ENCODE measurements around the gene KRT76.
"Not testable (repeated sequence)": the region's sequence is repeated elsewhere in the genome, so short reads cannot be mapped to it uniquely, and the experiment has no call there.

KRT76 gene

DNA sequence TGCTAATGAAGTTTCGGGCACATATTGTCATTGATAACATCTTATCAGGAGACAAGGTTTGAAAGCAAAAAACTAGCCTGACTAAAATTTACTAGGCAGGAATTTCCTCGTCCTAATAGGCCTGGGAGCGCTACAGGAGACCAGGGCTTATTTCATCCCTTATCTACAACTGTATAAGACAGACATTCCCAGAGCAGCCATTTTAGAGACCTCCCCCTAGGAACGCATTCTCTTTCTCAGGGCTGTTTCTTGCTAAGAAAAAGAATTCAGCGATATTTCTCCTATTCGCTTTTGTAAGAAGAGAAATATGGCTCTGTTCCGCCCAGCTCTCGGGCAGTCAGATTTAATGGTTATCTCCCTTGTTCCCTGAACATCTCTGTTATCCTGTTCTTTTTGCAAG lies 15.9 kb downstream of the KRT76 start:
- not testable (repeated sequence) for H3K27ac ChIP-seq (ENCODE audit: low read depth, low read length); H3K36me3 ChIP-seq (ENCODE audit: insufficient read depth, low read length); H3K4me3 ChIP-seq (ENCODE audit: low read depth in 1 of 2, low read length in 2 of 2); H3K4me1 ChIP-seq (ENCODE audit: insufficient read depth, low read length); H3K9me3 ChIP-seq (ENCODE audit: low read length); H3K9ac ChIP-seq (ENCODE audit: low read length); H3K27me3 ChIP-seq (ENCODE audit: control insufficient read depth in 1 of 2, insufficient read depth in 2 of 2, low read length in 2 of 2)

DNA sequence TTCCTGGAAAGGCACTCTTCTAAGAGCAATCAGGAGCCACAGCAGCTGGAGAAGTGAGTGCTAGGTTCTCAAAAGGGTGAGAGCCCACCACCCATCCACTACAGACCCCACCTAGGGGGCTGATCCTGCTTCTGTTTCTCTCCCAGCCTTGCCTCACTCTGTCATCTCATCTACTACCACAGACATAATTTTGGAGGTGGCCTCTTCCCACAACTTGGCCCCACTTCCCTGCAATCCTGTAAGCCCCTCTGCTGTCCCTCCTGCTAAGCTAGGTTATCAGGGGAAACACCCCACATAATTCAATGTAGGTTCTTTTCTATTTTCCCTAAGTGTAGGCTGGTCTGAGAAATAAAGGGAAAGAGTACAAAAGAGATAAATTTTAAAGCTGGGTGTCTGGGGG lies 16.5 kb downstream of the KRT76 start:
- Histone ChIP-seq H3K4me3 (ENCODE audit: low read depth in 1 of 2, low read length in 2 of 2) (no peak overlapping the region), H3K4me1 (ENCODE audit: insufficient read depth, low read length) (no peaks in the 10 kb centered on the region), H3K27ac (ENCODE audit: low read depth, low read length) (no peak overlapping the region), H3K9ac (ENCODE audit: low read length) (no peak overlapping the region), H3K27me3 (ENCODE audit: control insufficient read depth in 1 of 2, insufficient read depth in 2 of 2, low read length in 2 of 2) (no peaks in the 10 kb centered on the region), H3K9me3 (ENCODE audit: low read length) (peaks cover 5% of the 10 kb centered on the region), H3K36me3 (ENCODE audit: insufficient read depth, low read length) (no peaks in the 10 kb centered on the region)

DNA sequence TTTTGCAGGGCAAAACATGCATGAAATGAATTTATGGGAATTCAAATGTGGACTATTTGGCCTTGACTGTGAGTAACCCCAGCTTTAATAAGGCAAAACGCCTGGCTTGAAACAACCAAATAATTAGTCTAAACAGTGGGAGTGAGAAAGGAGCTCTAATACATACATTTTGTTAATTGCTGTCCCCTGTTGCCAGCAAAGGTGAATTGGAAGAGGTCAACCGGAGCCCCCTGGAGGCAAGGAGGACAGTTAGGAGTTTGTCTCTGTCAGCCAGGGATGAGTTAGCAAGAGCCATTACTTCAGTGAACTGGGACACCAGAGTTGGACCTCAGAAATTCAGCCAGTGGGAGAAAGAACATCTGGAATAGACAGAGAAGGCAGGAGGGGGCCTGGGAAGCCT lies 17.4 kb downstream of the KRT76 start:
- Histone ChIP-seq H3K4me3 (ENCODE audit: low read depth in 1 of 2, low read length in 2 of 2) (no peak overlapping the region), H3K27ac (ENCODE audit: low read depth, low read length) (no peak overlapping the region), H3K4me1 (ENCODE audit: insufficient read depth, low read length) (no peaks in the 10 kb centered on the region)

DNA sequence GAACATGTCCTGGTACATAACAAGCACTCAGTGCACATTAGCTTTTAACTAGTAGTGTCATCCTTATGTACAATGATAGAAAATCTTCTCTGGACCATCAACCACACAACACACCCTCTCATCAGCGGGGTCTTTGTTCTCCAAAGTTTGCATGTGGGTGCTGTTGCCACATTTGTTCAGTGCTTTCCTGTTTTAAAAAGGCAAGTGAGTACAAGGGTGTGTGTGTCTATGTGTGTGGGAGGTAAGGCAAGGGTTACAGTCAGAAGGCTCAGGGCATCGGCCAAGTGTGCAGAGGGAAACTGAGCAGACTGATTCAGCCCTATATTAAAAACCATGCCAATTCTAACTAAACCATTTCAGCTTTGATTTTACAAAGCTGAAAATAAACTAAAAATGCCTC lies 17.9 kb downstream of the KRT76 start:
- Histone ChIP-seq H3K9me3 (ENCODE audit: low read length) (peaks cover 5% of the 10 kb centered on the region), H3K27ac (ENCODE audit: low read depth, low read length) (no peak overlapping the region), H3K9ac (ENCODE audit: low read length) (no peak overlapping the region), H3K4me3 (ENCODE audit: low read depth in 1 of 2, low read length in 2 of 2) (no peak overlapping the region), H3K4me1 (ENCODE audit: insufficient read depth, low read length) (no peaks in the 10 kb centered on the region), H3K36me3 (ENCODE audit: insufficient read depth, low read length) (no peaks in the 10 kb centered on the region), H3K27me3 (ENCODE audit: control insufficient read depth in 1 of 2, insufficient read depth in 2 of 2, low read length in 2 of 2) (peaks cover 0 to 4% of the 10 kb centered on the region in 2 donors)

More for the DNA sequence above, 17.4 kb downstream of the KRT76 start:
- Histone ChIP-seq H3K27me3 (ENCODE audit: control insufficient read depth in 1 of 2, insufficient read depth in 2 of 2, low read length in 2 of 2) (peaks cover 0 to 3% of the 10 kb centered on the region in 2 donors), H3K9ac (ENCODE audit: low read length) (no peak overlapping the region), H3K9me3 (ENCODE audit: low read length) (peaks cover 5% of the 10 kb centered on the region), H3K36me3 (ENCODE audit: insufficient read depth, low read length) (no peaks in the 10 kb centered on the region)

DNA sequence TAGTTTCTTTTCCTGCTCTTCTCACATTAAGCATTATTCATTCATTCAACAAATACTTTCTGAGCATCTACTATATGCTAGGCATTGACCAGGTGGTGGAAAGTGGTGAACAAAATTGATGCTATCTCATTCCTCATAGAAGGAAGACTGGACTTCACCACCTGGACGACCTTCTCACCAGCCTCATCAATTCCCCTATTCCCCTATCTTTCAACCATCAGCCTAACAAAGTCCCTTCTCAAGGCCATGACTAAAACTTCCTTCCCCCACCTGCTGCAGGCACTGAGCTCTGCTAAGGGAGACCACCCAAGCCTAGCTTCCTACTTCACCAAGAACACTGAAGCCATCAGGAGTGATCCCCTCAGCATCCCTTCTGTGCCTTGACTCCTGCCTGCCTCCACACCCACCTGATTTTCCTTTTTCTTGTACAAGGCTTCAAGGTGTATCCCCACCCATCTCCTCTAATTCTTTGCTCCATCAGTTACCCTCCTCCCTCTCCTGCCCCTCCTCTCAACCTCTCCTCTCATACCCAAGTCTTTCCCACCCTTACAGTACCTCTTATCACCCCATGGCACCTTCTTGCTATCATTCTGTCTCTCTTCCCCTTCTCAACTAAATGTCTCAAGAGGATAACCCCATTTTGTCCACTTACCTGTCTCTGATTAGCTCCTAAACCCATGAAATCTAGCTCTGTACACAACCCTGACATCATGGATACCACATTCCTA lies 19.5 kb downstream of the KRT76 start:
- no peak overlapping the region for H3K27ac ChIP-seq (ENCODE audit: low read depth, low read length)
- H3K9ac ChIP-seq (ENCODE audit: low read length), result no peak overlapping the region
- peaks cover 0 to 4% of the 10 kb centered on the region in 2 donors for H3K27me3 ChIP-seq (ENCODE audit: control insufficient read depth in 1 of 2, insufficient read depth in 2 of 2, low read length in 2 of 2)
- peaks cover 5% of the 10 kb centered on the region for H3K9me3 ChIP-seq (ENCODE audit: low read length)
- H3K4me3 ChIP-seq (ENCODE audit: low read depth in 1 of 2, low read length in 2 of 2), result no peak overlapping the region
- no peaks in the 10 kb centered on the region for H3K4me1 ChIP-seq (ENCODE audit: insufficient read depth, low read length)
- no peaks in the 10 kb centered on the region for H3K36me3 ChIP-seq (ENCODE audit: insufficient read depth, low read length)

DNA sequence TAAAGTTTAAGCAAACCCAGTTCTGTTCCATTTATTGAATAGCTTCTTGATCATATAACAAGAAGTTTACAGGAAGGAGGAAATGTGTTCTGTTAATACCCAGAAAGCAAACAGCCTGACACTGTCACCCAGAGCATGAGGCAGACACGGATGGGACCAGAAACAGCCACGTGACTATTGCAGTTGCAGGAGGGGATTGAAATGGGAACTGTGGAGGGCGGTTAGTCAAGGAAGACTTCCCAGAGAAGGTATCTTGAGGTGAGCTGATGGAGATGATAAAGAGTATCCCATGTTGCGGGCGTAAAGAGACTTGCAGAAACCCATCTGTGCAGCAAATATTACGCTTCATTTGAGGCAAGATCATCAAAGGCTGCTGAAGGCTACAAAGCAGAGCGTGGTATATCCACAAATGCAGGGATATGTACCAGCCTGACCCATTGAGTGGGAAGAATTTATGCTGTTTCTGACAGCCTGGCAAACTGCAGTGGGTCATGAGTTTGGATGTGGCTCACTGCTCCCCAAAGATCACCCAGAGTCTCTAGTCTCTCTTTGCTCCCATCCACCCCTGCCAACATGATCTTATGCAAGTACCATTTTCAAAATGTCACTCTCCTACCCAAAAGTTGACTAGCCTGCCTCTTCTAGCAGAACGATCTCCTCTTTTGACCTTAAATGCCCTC lies 20.7 kb downstream of the KRT76 start:
- no peaks in the 10 kb centered on the region for H3K36me3 ChIP-seq (ENCODE audit: insufficient read depth, low read length)
- H3K4me3 ChIP-seq (ENCODE audit: low read depth in 1 of 2, low read length in 2 of 2), result no peak overlapping the region
- no peaks in the 10 kb centered on the region for H3K4me1 ChIP-seq (ENCODE audit: insufficient read depth, low read length)
- peaks cover 0 to 4% of the 10 kb centered on the region in 2 donors for H3K27me3 ChIP-seq (ENCODE audit: control insufficient read depth in 1 of 2, insufficient read depth in 2 of 2, low read length in 2 of 2)
- no peak overlapping the region for H3K27ac ChIP-seq (ENCODE audit: low read depth, low read length)
- H3K9me3 ChIP-seq (ENCODE audit: low read length), result peaks cover 5% of the 10 kb centered on the region
- H3K9ac ChIP-seq (ENCODE audit: low read length), result no peak overlapping the region

DNA sequence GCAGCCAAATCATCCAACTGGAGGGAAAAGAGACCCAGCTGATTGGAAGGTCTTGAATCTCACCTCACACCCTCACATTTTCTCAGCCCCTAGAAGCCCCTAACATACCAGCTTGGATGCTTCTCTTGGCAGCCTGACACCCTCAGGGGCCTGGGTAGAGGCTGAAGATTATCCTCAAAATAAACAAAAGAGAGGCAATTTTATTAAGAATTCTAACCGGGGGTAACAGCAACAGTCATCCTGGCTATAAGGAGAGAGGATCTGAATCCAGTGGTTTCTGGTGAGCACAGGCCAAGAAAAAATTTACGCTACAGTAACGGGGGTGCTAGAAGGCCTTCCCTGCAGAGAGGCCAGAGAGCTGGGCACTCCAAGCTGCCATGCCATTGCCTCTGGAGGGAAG lies 21.6 kb downstream of the KRT76 start:
- H3K9me3 ChIP-seq (ENCODE audit: low read length), result peaks cover 5% of the 10 kb centered on the region
- H3K27me3 ChIP-seq (ENCODE audit: control insufficient read depth in 1 of 2, insufficient read depth in 2 of 2, low read length in 2 of 2), result peaks cover 0 to 4% of the 10 kb centered on the region in 2 donors
- no peak overlapping the region for H3K27ac ChIP-seq (ENCODE audit: low read depth, low read length)
- H3K9ac ChIP-seq (ENCODE audit: low read length), result no peak overlapping the region
- H3K4me1 ChIP-seq (ENCODE audit: insufficient read depth, low read length), result no peaks in the 10 kb centered on the region
- no peak overlapping the region for H3K4me3 ChIP-seq (ENCODE audit: low read depth in 1 of 2, low read length in 2 of 2)
- no peaks in the 10 kb centered on the region for H3K36me3 ChIP-seq (ENCODE audit: insufficient read depth, low read length)

DNA sequence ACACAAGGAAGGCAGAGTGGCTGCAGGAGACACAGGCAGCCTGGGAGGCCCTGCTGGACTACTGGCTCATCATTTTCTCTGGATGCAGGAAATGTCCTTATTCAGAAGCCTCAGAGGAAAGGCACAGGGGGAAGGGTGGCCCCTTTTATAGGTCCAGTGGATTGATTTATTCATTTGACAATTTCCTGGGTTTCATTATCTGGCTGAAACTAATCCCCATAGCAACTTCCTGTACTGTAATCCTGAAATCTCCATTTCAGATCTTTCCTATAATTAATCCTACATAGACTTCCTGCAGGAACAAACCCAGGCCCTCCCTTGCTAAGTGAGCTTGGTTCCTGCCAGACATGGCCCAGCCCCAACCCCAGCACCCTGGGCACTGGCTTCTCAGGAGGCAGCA lies 23.0 kb downstream of the KRT76 start:
- Histone ChIP-seq H3K4me3 (ENCODE audit: low read depth in 1 of 2, low read length in 2 of 2) (no peak overlapping the region), H3K9ac (ENCODE audit: low read length) (no peak overlapping the region), H3K4me1 (ENCODE audit: insufficient read depth, low read length) (no peaks in the 10 kb centered on the region), H3K36me3 (ENCODE audit: insufficient read depth, low read length) (no peaks in the 10 kb centered on the region), H3K27me3 (ENCODE audit: control insufficient read depth in 1 of 2, insufficient read depth in 2 of 2, low read length in 2 of 2) (peaks cover 0 to 4% of the 10 kb centered on the region in 2 donors), H3K27ac (ENCODE audit: low read depth, low read length) (no peak overlapping the region), H3K9me3 (ENCODE audit: low read length) (no peaks in the 10 kb centered on the region)

DNA sequence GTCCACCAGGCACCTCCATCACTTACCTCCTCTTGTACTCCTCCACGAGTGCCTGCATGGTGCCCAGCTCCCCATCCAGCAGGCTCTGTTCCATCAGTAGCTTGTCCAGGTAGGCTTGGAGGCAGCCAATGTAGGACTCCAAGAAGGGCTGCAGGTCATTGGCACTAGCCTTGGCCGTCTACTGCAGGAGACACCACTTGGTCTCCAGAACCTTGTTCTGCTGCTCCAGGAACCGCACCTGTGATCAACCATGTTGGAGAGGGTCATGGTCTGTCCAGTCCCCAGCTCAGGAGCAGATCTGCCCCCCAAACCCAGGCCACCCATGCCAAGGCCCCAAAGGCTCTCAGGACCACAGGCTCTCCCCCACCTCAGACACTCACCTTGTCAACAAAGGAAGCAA lies 23.9 kb downstream of the KRT76 start:
- Histone ChIP-seq H3K4me1 (ENCODE audit: insufficient read depth, low read length) (no peaks in the 10 kb centered on the region), H3K36me3 (ENCODE audit: insufficient read depth, low read length) (no peaks in the 10 kb centered on the region), H3K9me3 (ENCODE audit: low read length) (no peaks in the 10 kb centered on the region), H3K4me3 (ENCODE audit: low read depth in 1 of 2, low read length in 2 of 2) (no peak overlapping the region), H3K27ac (ENCODE audit: low read depth, low read length) (no peak overlapping the region), H3K27me3 (ENCODE audit: control insufficient read depth in 1 of 2, insufficient read depth in 2 of 2, low read length in 2 of 2) (peaks cover 0 to 4% of the 10 kb centered on the region in 2 donors), H3K9ac (ENCODE audit: low read length) (no peak overlapping the region)

DNA sequence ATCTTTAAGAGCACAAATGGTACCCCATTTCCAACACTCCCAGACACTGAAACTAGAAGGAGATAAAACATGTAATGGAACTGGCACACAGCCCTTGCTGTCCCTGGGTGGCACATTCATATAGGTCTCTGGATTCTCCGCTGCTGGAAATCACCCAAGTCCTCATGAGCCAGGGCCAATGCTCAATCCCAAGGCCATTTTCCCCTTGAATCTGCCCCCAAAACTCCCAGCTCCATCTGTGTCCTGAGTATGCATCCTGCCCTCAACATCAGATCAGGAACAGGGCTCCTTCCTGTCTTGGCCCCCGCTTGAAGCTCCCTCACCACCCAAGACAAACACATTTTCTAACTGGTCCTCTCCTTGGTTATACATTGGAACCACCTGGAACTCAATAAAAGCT lies 24.6 kb downstream of the KRT76 start:
- Histone ChIP-seq H3K9ac (ENCODE audit: low read length) (no peak overlapping the region), H3K36me3 (ENCODE audit: insufficient read depth, low read length) (no peaks in the 10 kb centered on the region), H3K27me3 (ENCODE audit: control insufficient read depth in 1 of 2, insufficient read depth in 2 of 2, low read length in 2 of 2) (peaks cover 0 to 4% of the 10 kb centered on the region in 2 donors), H3K4me3 (ENCODE audit: low read depth in 1 of 2, low read length in 2 of 2) (no peak overlapping the region), H3K27ac (ENCODE audit: low read depth, low read length) (no peak overlapping the region), H3K4me1 (ENCODE audit: insufficient read depth, low read length) (no peaks in the 10 kb centered on the region), H3K9me3 (ENCODE audit: low read length) (no peaks in the 10 kb centered on the region)

DNA sequence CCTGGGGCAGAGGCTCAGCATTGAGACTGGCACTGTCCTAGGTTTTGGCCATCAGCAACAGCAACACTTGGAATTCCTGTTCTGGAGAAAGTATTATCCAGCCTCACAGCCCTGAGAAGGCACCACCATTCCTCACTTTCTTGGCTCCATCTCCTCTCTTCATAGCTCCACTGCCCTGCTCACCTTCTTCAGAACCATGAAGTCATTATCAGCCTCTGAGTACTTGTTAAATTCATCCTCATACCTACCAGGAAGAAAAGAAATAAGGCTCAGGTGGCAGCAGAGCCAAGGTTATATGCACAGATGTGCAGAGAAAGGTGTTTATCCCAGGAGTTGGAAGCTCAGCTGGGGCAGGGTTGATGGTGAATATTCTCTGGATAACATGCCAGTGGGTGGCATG lies 25.4 kb downstream of the KRT76 start:
- Histone ChIP-seq H3K27ac (ENCODE audit: low read depth, low read length) (no peak overlapping the region), H3K36me3 (ENCODE audit: insufficient read depth, low read length) (no peaks in the 10 kb centered on the region), H3K27me3 (ENCODE audit: control insufficient read depth in 1 of 2, insufficient read depth in 2 of 2, low read length in 2 of 2) (peaks cover 0 to 4% of the 10 kb centered on the region in 2 donors), H3K4me3 (ENCODE audit: low read depth in 1 of 2, low read length in 2 of 2) (no peak overlapping the region), H3K9me3 (ENCODE audit: low read length) (no peaks in the 10 kb centered on the region), H3K9ac (ENCODE audit: low read length) (no peak overlapping the region), H3K4me1 (ENCODE audit: insufficient read depth, low read length) (no peaks in the 10 kb centered on the region)

DNA sequence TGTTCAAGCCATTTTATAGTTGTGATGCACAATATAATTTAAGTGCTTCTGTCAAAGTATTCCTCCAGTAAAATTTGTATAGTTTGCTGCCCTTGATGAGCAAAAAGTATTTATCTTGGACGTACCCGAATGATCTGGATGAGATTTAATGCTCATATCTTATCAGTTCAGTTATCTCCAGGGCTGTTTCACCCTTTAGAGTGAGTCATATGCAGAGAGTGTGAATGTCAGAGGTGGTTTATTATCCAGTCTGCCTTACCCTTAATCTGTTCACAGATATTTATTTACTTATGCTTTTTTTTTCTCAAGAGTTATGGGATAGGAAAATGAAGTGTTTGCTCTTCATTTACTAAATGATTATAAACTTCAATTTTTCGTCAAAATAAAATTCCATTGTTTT lies 26.6 kb downstream of the KRT76 start:
- H3K9me3 ChIP-seq (ENCODE audit: low read length); H3K27me3 ChIP-seq (ENCODE audit: control insufficient read depth in 1 of 2, insufficient read depth in 2 of 2, low read length in 2 of 2); H3K36me3 ChIP-seq (ENCODE audit: insufficient read depth, low read length); H3K9ac ChIP-seq (ENCODE audit: low read length); H3K27ac ChIP-seq (ENCODE audit: low read depth, low read length); H3K4me1 ChIP-seq (ENCODE audit: insufficient read depth, low read length); H3K4me3 ChIP-seq (ENCODE audit: low read depth in 1 of 2, low read length in 2 of 2): not testable (repeated sequence)

All from muscle layer of colon (tissue), 2 donors.